GM18507 (cell line): ENCODE data around the gene COL13A1.

Experiments used
- DNase-seq: peaks from one replicate; pipeline ENCODE4 v3.0.0; 2011; ENCODE audit warnings: low read depth; ENCODE audit not compliant: insufficient read length; ENCODE audit errors: extremely low spot score
- FAIRE-seq: peaks from 2 replicates; lab custom pipeline; 2011; peaks lifted over from hg19 to GRCh38; lab: Jason Lieb, UNC

Gene COL13A1

GRCh38 chr10:69955211-69955805 lies 153.6 kb downstream of the COL13A1 start:
- no peak for FAIRE-seq
- DNase-seq = no peak

- no peak for FAIRE-seq
- DNase-seq = no peak
Observed at GRCh38 chr10:69955897-69956740, 154.4 kb downstream of the COL13A1 start.

GRCh38 chr10:69956741-69957230 lies 155.1 kb downstream of the COL13A1 start:
- no peak for DNase-seq
- no peak for FAIRE-seq

- FAIRE-seq (no peak), DNase-seq (no peak)
Observed at GRCh38 chr10:69957241-69957885, 155.7 kb downstream of the COL13A1 start.

- DNase-seq = peak; percentile 35
- peak; percentile 80 for FAIRE-seq
Observed at GRCh38 chr10:69957886-69958555, 156.3 kb downstream of the COL13A1 start.

- no peak for DNase-seq
- no peak for FAIRE-seq
Observed at GRCh38 chr10:69958556-69958902, 156.8 kb downstream of the COL13A1 start.

- no peak for DNase-seq
- no peak for FAIRE-seq
Observed at GRCh38 chr10:69959911-69960310, 158.2 kb downstream of the COL13A1 start.

- FAIRE-seq = no peak
- DNase-seq = no peak
Observed at GRCh38 chr10:69960606-69960987, 158.9 kb downstream of the COL13A1 start.

- DNase-seq (no peak), FAIRE-seq (no peak)
Observed at GRCh38 chr10:69960988-69961880, 159.5 kb downstream of the COL13A1 start.

GRCh38 chr10:69961881-69962745 lies 160.4 kb downstream of the COL13A1 start:
- FAIRE-seq = no peak
- no peak for DNase-seq

- DNase-seq (no peak), FAIRE-seq (no peak)
Observed at GRCh38 chr10:69962746-69963135, 161.0 kb downstream of the COL13A1 start.

- FAIRE-seq (no peak), DNase-seq (no peak)
Observed at GRCh38 chr10:69963178-69963834, 161.6 kb downstream of the COL13A1 start.

GRCh38 chr10:69963835-69964710 lies 162.4 kb downstream of the COL13A1 start:
- FAIRE-seq = no peak

GRCh38 chr10:69965086-69965485 lies 163.4 kb downstream of the COL13A1 start:
- no peak for FAIRE-seq

More at GRCh38 chr10:69963835-69964710, 162.4 kb downstream of the COL13A1 start:
- no peak for DNase-seq

GRCh38 chr10:69965919-69966662 lies 164.4 kb downstream of the COL13A1 start:
- DNase-seq (no peak), FAIRE-seq (no peak)

More at GRCh38 chr10:69965086-69965485, 163.4 kb downstream of the COL13A1 start:
- DNase-seq = no peak

- FAIRE-seq (no peak), DNase-seq (no peak)
Observed at GRCh38 chr10:69968830-69969229, 167.1 kb downstream of the COL13A1 start.
